HepG2 (cell line): ENCODE measurements around the gene NELL1.

Experiments
- CTCF ChIP-seq: sonication (generic); formaldehyde crosslinking; IDR thresholded peaks from 2 replicates; pipeline ENCODE4 v1.5.0; 2020; ENCODE audit warnings: mild to moderate bottlenecking, missing genetic modification reagents, moderate library complexity
- E2F1 ChIP-seq: sonication (generic); formaldehyde crosslinking; IDR thresholded peaks from 2 replicates; pipeline ENCODE4 v1.5.0; 2020; ENCODE audit warnings: missing genetic modification reagents
- ELF3 ChIP-seq: IDR thresholded peaks from 2 replicates; pipeline ENCODE4 v1.6.1; 2016; ENCODE audit warnings: missing genetic modification reagents, missing compliant biosample characterization
- SUZ12 ChIP-seq: fragments of 150-350 bp; IDR thresholded peaks from 2 replicates; pipeline ENCODE4 v1.6.1; 2014; ENCODE audit warnings: low read depth, low read length

- no peak for TF ChIP-seq SUZ12
- TF ChIP-seq CTCF, result no peak
- TF ChIP-seq ELF3 (CRISPR knock-in tag), result no peak
- no peak for TF ChIP-seq E2F1 (CRISPR knock-in tag)
Measured at GRCh38 chr11:21321072-21321471, 651.7 kb downstream of the NELL1 start.
